Ovary (tissue), 10 donors: ENCODE measurements around the gene ATP8B1. TPM values are rescaled to one million over a fixed set of nuclear protein-coding genes. Genes with fewer than 3 reads are reported as not detected.
A peak's percentile ranks its signal among the peaks of the same experiment; 100 is the strongest.
"Not testable (repeated sequence)": the region's sequence is repeated elsewhere in the genome, so short reads cannot be mapped to it uniquely, and the experiment has no call there.

Experiments
- DNase-seq, 5 donors: peaks; one replicate each; pipeline ENCODE4 v3.0.0-alpha.2; 2019 to 2020
- H3K27ac ChIP-seq, 2 donors: fragments of 200-600 bp; one replicate each; pipeline versions ENCODE4 v1.5.1 to v1.8.0; 2019 to 2022
- H3K27me3 ChIP-seq: fragments of 200-600 bp; one replicate; pipeline ENCODE4 v1.8.0; 2022
- H3K36me3 ChIP-seq: fragments of 200-600 bp; sonication (generic); one replicate; pipeline ENCODE4 v1.5.1; 2019
- H3K4me1 ChIP-seq: one replicate; pipeline ENCODE4 v1.8.1; 2013; ENCODE audit warnings: mild to moderate bottlenecking, moderate library complexity; ENCODE audit not compliant: insufficient read depth
- H3K4me3 ChIP-seq: fragments of 200-600 bp; sonication (generic); one replicate; pipeline ENCODE4 v1.5.1; 2017
- H3K9me3 ChIP-seq, 2 donors: fragments of 200-600 bp in 1 of 2; sonication (generic) in 1 of 2; one replicate each; pipeline versions ENCODE4 v1.5.1 to v1.8.1; 2013 to 2019; ENCODE audit warnings: mild to moderate bottlenecking in 1 of 2, moderate library complexity in 1 of 2
- CTCF ChIP-seq, 3 donors: fragments of 450-650 bp in 2 of 3; fragments of 200-600 bp in 1 of 3; IDR thresholded peaks; one replicate each; pipeline versions ENCODE4 v1.5.1 to v1.8.0; 2016 to 2022; ENCODE audit warnings: antibody characterized with exemption in 3 of 3, mild to moderate bottlenecking in 1 of 3
- EP300 ChIP-seq: sonication (generic); formaldehyde crosslinking; IDR thresholded peaks from one replicate; pipeline ENCODE4 v1.6.1; 2017; ENCODE audit warnings: antibody characterized with exemption
- POLR2A ChIP-seq: fragments of 450-650 bp; IDR thresholded peaks from one replicate; pipeline ENCODE4 v1.6.1; 2017; ENCODE audit warnings: antibody characterized with exemption, mild to moderate bottlenecking, moderate library complexity
- WGBS, 3 donors: extraction: QIAGEN DNeasy Blood & Tissue Kit in 1 of 3; methylation state at CpG; one replicate each; pipeline versions ENCODE4 v1.1.5 to v1.1.7; 2013 to 2017; 5-methylcytosine and 5-hydroxymethylcytosine counted together
- intact Hi-C, 4 donors: fragments of 100-400 bp; cut with DNase I; formaldehyde crosslinking; loops; one replicate each; pipeline versions ENCODE4 v1.11.0 to v1.15.1; 2022 to 2023
- long read RNA-seq, 3 donors: library from polyadenylated mRNA in 2 of 3; unstranded in 2 of 3; transcript quantifications; one replicate each; pipeline ENCODE4 v2.0.0 and lab custom pipeline, GENCODE V29; 2021 to 2026
- polyA plus RNA-seq, 2 donors: library from polyadenylated mRNA; stranded (reverse); fragments of 200-250 nt in 1 of 2; fragments of 350-450 nt in 1 of 2; fragmentation: Illumina TruSeq in 1 of 2; extraction: RNeasy Lipid Tissue Mini Kit (QIAGEN cat#74804) in 1 of 2; gene quantifications; one replicate each; pipeline ENCODE4 v1.2.3, GENCODE V29; 2013 to 2014
- total RNA-seq, 7 donors: library from RNA; depleted of rRNA in 2 of 7; stranded (reverse); fragments of >200 nt in 2 of 7; fragmentation: NEBNext Ultra II Directional in 3 of 7; extraction: Animal tissue kit (Norgen Biotek cat#: 25700) in 3 of 7; gene quantifications; one replicate each; pipeline versions ENCODE4 v1.1.0 to v1.2.4, GENCODE V29; 2016 to 2023
- donor health status: DM: no; HTN: no; CAD: no; lungs with moderate emphysema.
- donor health status: DM: no; HTN: no; CAD: no.
- donor health status: Bipolar disorder and iron deficiency.
- donor health status: DM: yes; HTN: yes; CAD: no.
- donor health status: DM: no; HTN: no; CAD: no.
- donor health status: DM: yes; HTN: yes; CAD: no.

The ATP8B1 gene
- total RNA-seq (10 to 100 TPM in 1 of 7 donors, 1 to 10 TPM in 6; 1.4 to 13.2 (median 5.2) TPM), polyA plus RNA-seq (10 to 100 TPM in 1 of 2 donors, 1 to 10 TPM in 1; 2.4 to 10.2 TPM)
- long read RNA-seq, donor 1, partial matches to known transcripts: 1 of 12 reads
- long read RNA-seq, donor 1, other reads (novel, unspliced or antisense): 11 of 12 reads
- long read RNA-seq, donor 2: 0 reads
- long read RNA-seq, donor 3, partial matches to known transcripts: 1 of 14 reads
- long read RNA-seq, donor 3, other reads (novel, unspliced or antisense): 13 of 14 reads

GRCh38 chr18:57803103-57803969, at the start of gene ATP8B1:
Gene ATP8B1 (minus strand): TSS chr18:57803315. CDS start chr18:57731807, 71,508 bp downstream.
- WGBS, 3 donors: 2 to 3% (median 2%) methylated on average over 56 to 77 of the region's 77 CpGs
- Histone ChIP-seq H3K27ac (peak within 1 kb of the TSS in 1 of 2 donors; percentile 50), H3K27me3 (no peaks in the 10 kb centered on the region), H3K9me3 (no peaks in the 10 kb centered on the region), H3K36me3 (no peaks in the 10 kb centered on the region), H3K4me3 (peak within 1 kb of the TSS; percentile 65), H3K4me1 (peaks cover 8% of the 10 kb centered on the region)
- TF ChIP-seq EP300 (no peak), CTCF (IDR thresholded peaks at IDR 0.05) (no peak), POLR2A (peak; percentile 42)
- intact Hi-C loops: no loop called here
- DNase-seq: peak; percentile 13 to 60 (median 59)

- no peak overlapping the region for H3K27ac ChIP-seq
- H3K4me3 ChIP-seq: no peak overlapping the region
- H3K27me3 ChIP-seq: no peaks in the 10 kb centered on the region
- TF ChIP-seq CTCF (IDR thresholded peaks at IDR 0.05) (no peak), EP300 (no peak), POLR2A (no peak)
- H3K36me3 ChIP-seq: no peaks in the 10 kb centered on the region
- no peaks in the 10 kb centered on the region for H3K4me1 ChIP-seq
- H3K9me3 ChIP-seq: no peaks in the 10 kb centered on the region
- no peak for DNase-seq
- intact Hi-C loops: no loop called here
- 51 to 70% (median 69%) methylated on average over 3 of the region's 3 CpGs for WGBS, 3 donors
Measured at GRCh38 chr18:57850063-57850462, 46.9 kb upstream of the ATP8B1 start.

GRCh38 chr18:57848374-57848773, 45.3 kb upstream of the ATP8B1 start:
- WGBS, 3 donors: 87 to 100% (median 100%) methylated on average over 1 of the region's 1 CpG
- H3K27me3 ChIP-seq, H3K4me1 ChIP-seq, DNase-seq, intact Hi-C loops, H3K4me3 ChIP-seq, H3K9me3 ChIP-seq, H3K36me3 ChIP-seq, H3K27ac ChIP-seq: not testable (repeated sequence)

- DNase-seq, intact Hi-C loops, H3K4me1 ChIP-seq, H3K27me3 ChIP-seq, H3K4me3 ChIP-seq, H3K36me3 ChIP-seq, H3K27ac ChIP-seq, H3K9me3 ChIP-seq: not testable (repeated sequence)
- 83 to 94% (median 87%) methylated on average over 2 of the region's 2 CpGs for WGBS, 3 donors
Measured at GRCh38 chr18:57847431-57847830, 44.3 kb upstream of the ATP8B1 start.

- intact Hi-C loops: no loop called here
- Histone ChIP-seq H3K36me3 (no peaks in the 10 kb centered on the region), H3K4me3 (no peak overlapping the region), H3K27me3 (no peaks in the 10 kb centered on the region), H3K27ac (no peak overlapping the region), H3K4me1 (no peaks in the 10 kb centered on the region), H3K9me3 (no peaks in the 10 kb centered on the region)
- WGBS, 3 donors: 5 to 16% (median 13%) methylated on average over 1 of the region's 1 CpG
- TF ChIP-seq CTCF (IDR thresholded peaks at IDR 0.05) (no peak), POLR2A (no peak), EP300 (no peak)
- DNase-seq: no peak
Measured at GRCh38 chr18:57846258-57846657, 43.1 kb upstream of the ATP8B1 start.
